CD14-positive monocyte (primary cell): ENCODE measurements around the gene PARP4. TPM values are rescaled to one million over a fixed set of nuclear protein-coding genes. Genes with fewer than 3 reads are reported as not detected.

Experiments
- DNase-seq, 3 donors: peaks; one replicate each; pipeline ENCODE4 v3.0.0-alpha.2; 2011 to 2022
- H2AFZ ChIP-seq: 2 replicates; pipeline ENCODE4 v1.6.0; 2012; ENCODE audit warnings: mild to moderate bottlenecking, low read depth, low read length, inconsistent platforms; ENCODE audit not compliant: insufficient read depth, poor library complexity, severe bottlenecking
- H3K27ac ChIP-seq, 2 donors: 1 replicate in 1 of 2; 2 replicates in 1 of 2; pipeline ENCODE4 v1.5.1; 2012 to 2013; ENCODE audit warnings: low read length in 2 of 2, control low read depth in 1 of 2, inconsistent platforms in 1 of 2, low read depth in 1 of 2, mild to moderate bottlenecking in 1 of 2
- H3K27me3 ChIP-seq, 2 donors: one replicate each; pipeline versions ENCODE4 v1.6.0 to v1.6.1; 2011 to 2013; ENCODE audit warnings: low read length in 2 of 2; ENCODE audit not compliant: control insufficient read depth in 2 of 2, insufficient read depth in 2 of 2
- H3K36me3 ChIP-seq, 2 donors: replicated peaks in 1 of 2; 1 replicate in 1 of 2; 2 replicates in 1 of 2; pipeline versions ENCODE4 v1.5.1 to v1.6.1; 2012 to 2013; ENCODE audit warnings: low read length in 2 of 2, control low read depth in 1 of 2, inconsistent platforms in 1 of 2, mild to moderate bottlenecking in 1 of 2; ENCODE audit not compliant: insufficient read depth in 2 of 2, control insufficient read depth in 1 of 2
- H3K4me1 ChIP-seq, 2 donors: 1 replicate in 1 of 2; 2 replicates in 1 of 2; pipeline versions ENCODE4 v1.5.1 to v1.6.1; 2012 to 2013; ENCODE audit warnings: low read length in 2 of 2, control low read depth in 1 of 2, inconsistent platforms in 1 of 2, mild to moderate bottlenecking in 1 of 2, moderate library complexity in 1 of 2; ENCODE audit not compliant: insufficient read depth in 2 of 2, control insufficient read depth in 1 of 2
- H3K4me2 ChIP-seq: replicated peaks from 2 replicates; pipeline ENCODE3; 2012; ENCODE audit warnings: low read length, moderate library complexity, mild to moderate bottlenecking; ENCODE audit not compliant: poor library complexity, severe bottlenecking; ENCODE audit errors: extremely low read depth
- H3K4me3 ChIP-seq, 3 experiments: fragments of 200-600 bp in 1 of 3; sonication (generic) in 1 of 3; replicated peaks in 1 of 3; 1 replicate in 2 of 3; 2 replicates in 1 of 3; pipeline ENCODE4 v1.5.1; 2011 to 2013; ENCODE audit warnings: low read length in 3 of 3, mild to moderate bottlenecking in 3 of 3, control low read depth in 2 of 3, low read depth in 2 of 3, inconsistent platforms in 1 of 3, moderate library complexity in 1 of 3
- H3K79me2 ChIP-seq: 2 replicates; pipeline ENCODE4 v1.6.0; 2012; ENCODE audit warnings: mild to moderate bottlenecking, control low read depth, inconsistent platforms, low read length, moderate library complexity; ENCODE audit not compliant: insufficient read depth
- H3K9ac ChIP-seq: 2 replicates; pipeline ENCODE4 v1.6.0; 2017; ENCODE audit warnings: low read length, mild to moderate bottlenecking; ENCODE audit not compliant: insufficient read depth, poor library complexity, severe bottlenecking
- H3K9me3 ChIP-seq, 2 donors: replicated peaks in 1 of 2; 1 replicate in 1 of 2; 2 replicates in 1 of 2; pipeline versions ENCODE4 v1.5.1 to v1.6.1; 2012 to 2013; ENCODE audit warnings: low read length in 2 of 2, control low read depth in 1 of 2; ENCODE audit not compliant: control insufficient read depth in 1 of 2, insufficient read depth in 1 of 2
- H4K20me1 ChIP-seq: 2 replicates; pipeline ENCODE4 v1.6.0; 2012; ENCODE audit warnings: mild to moderate bottlenecking, low read length, control low read depth, moderate library complexity; ENCODE audit not compliant: insufficient read depth
- H3K27ac Mint-ChIP-seq, 7 donors: one replicate each; pipeline ENCODE4 v1.8.0; 2020; ENCODE audit warnings: mild to moderate bottlenecking in 7 of 7, mixed read lengths in 7 of 7, moderate library complexity in 6 of 7, inconsistent platforms in 2 of 7
- H3K27me3 Mint-ChIP-seq, 3 donors: one replicate each; pipeline ENCODE4 v1.8.0; 2021 to 2022; ENCODE audit warnings: low read depth in 3 of 3, mild to moderate bottlenecking in 3 of 3, mixed read lengths in 3 of 3, moderate library complexity in 3 of 3, inconsistent platforms in 1 of 3
- H3K36me3 Mint-ChIP-seq, 2 donors: one replicate each; pipeline ENCODE4 v1.8.0; 2020; ENCODE audit warnings: mixed read lengths in 2 of 2, inconsistent platforms in 1 of 2, mild to moderate bottlenecking in 1 of 2
- H3K4me1 Mint-ChIP-seq: one replicate; pipeline ENCODE4 v1.8.0; 2020; ENCODE audit warnings: mild to moderate bottlenecking, mixed read lengths
- H3K4me3 Mint-ChIP-seq, 2 donors: one replicate each; pipeline ENCODE4 v1.8.0; 2020; ENCODE audit warnings: mild to moderate bottlenecking in 2 of 2, mixed read lengths in 2 of 2, moderate library complexity in 1 of 2
- H3K9me3 Mint-ChIP-seq, 7 donors: one replicate each; pipeline ENCODE4 v1.8.0; 2020 to 2022; ENCODE audit warnings: mixed read lengths in 7 of 7, mild to moderate bottlenecking in 6 of 7, moderate library complexity in 6 of 7, inconsistent platforms in 2 of 7
- CTCF ChIP-seq: fragments of 200-600 bp; IDR thresholded peaks from one replicate; pipeline ENCODE4 v1.8.0; 2022; ENCODE audit warnings: antibody characterized with exemption, mild to moderate bottlenecking
- WGBS: methylation state at CpG from one replicate; pipeline ENCODE4 v1.1.5; 2013; ENCODE audit warnings: missing lambda C conversion rate; ENCODE audit not compliant: insufficient coverage; 5-methylcytosine and 5-hydroxymethylcytosine counted together
- intact Hi-C, 2 donors: fragments of 100-400 bp; cut with micrococcal nuclease; formaldehyde crosslinking; loops; one replicate each; pipeline versions ENCODE4 v1.15.0 to v1.15.1; 2023
- polyA plus RNA-seq, 3 donors: library from polyadenylated mRNA; depleted of rRNA in 1 of 3; unstranded in 2 of 3; stranded (reverse) in 1 of 3; fragments of 300-500 nt in 2 of 3; fragments of >200 nt in 1 of 3; fragmentation: Illumina TruSeq in 2 of 3; gene quantifications; 1 replicate in 2 of 3; 2 replicates in 1 of 3; pipeline ENCODE4 v1.2.3, GENCODE V29; 2012 to 2021

PARP4 gene
- polyA plus RNA-seq, 3 donors, result 34.0 to 56.8 (median 51.9) TPM

GRCh38 chr13:24459726-24460125 is 52.9 kb downstream of the PARP4 start:
- intact Hi-C loops, result no loop called here
- no CpG with 5 or more reads among the region's 3 CpGs for WGBS
- H3K36me3 Mint-ChIP-seq, result peaks cover 79 to 98% of the 10 kb centered on the region in 2 donors
- Histone ChIP-seq H4K20me1 (peaks cover 47% of the 10 kb centered on the region), H3K27ac (peak overlapping the region in 1 of 2 donors; percentile 64), H3K27me3 (no peaks in the 10 kb centered on the region), H3K4me1 (no peaks in the 10 kb centered on the region), H2AFZ (no peak overlapping the region), H3K4me2 (no peak overlapping the region), H3K36me3 (peaks cover 80 to 94% of the 10 kb centered on the region in 2 donors), H3K9ac (no peak overlapping the region), H3K9me3 (no peaks in the 10 kb centered on the region), H3K79me2 (no peaks in the 10 kb centered on the region), H3K4me3 (no peak overlapping the region)
- peak overlapping the region in 1 of 7 donors; percentile 28 for H3K27ac Mint-ChIP-seq
- H3K4me1 Mint-ChIP-seq, result peaks cover 2% of the 10 kb centered on the region
- no peak overlapping the region for H3K4me3 Mint-ChIP-seq
- no peaks in the 10 kb centered on the region for H3K9me3 Mint-ChIP-seq
- no peaks in the 10 kb centered on the region for H3K27me3 Mint-ChIP-seq
- no peak for DNase-seq
- no peak for TF ChIP-seq CTCF

GRCh38 chr13:24459234-24459633 is 53.3 kb downstream of the PARP4 start:
- Histone ChIP-seq H3K4me1 (no peaks in the 10 kb centered on the region), H4K20me1 (peaks cover 46% of the 10 kb centered on the region), H3K4me2 (no peak overlapping the region), H2AFZ (no peak overlapping the region), H3K27ac (peak overlapping the region in 1 of 2 donors; percentile 64), H3K9ac (no peak overlapping the region), H3K27me3 (no peaks in the 10 kb centered on the region), H3K79me2 (no peaks in the 10 kb centered on the region), H3K4me3 (no peak overlapping the region), H3K9me3 (no peaks in the 10 kb centered on the region), H3K36me3 (peaks cover 84 to 97% of the 10 kb centered on the region in 2 donors)
- intact Hi-C loops, result no loop called here
- no peak for TF ChIP-seq CTCF
- no peak for DNase-seq
- H3K27ac Mint-ChIP-seq, result peak overlapping the region in 2 of 7 donors; percentile 28 to 82
- no peaks in the 10 kb centered on the region for H3K4me1 Mint-ChIP-seq
- H3K27me3 Mint-ChIP-seq, result no peaks in the 10 kb centered on the region
- no peaks in the 10 kb centered on the region for H3K9me3 Mint-ChIP-seq
- peaks cover 79 to 98% of the 10 kb centered on the region in 2 donors for H3K36me3 Mint-ChIP-seq
- WGBS, result no CpG with 5 or more reads among the region's 2 CpGs
- no peak overlapping the region for H3K4me3 Mint-ChIP-seq
